DOHH2 (cell line): ENCODE results near the gene XPC.

Experiments used
- EZH2phosphoT487 ChIP-seq: fragments of 200-600 bp; sonication (generic); IDR thresholded peaks from 2 replicates; pipeline ENCODE4 v1.6.1; 2017; ENCODE audit warnings: borderline replicate concordance, mild to moderate bottlenecking, antibody characterized with exemption, low read length, moderate library complexity, mixed read lengths
- TF ChIP-seq, protein P1 (sequence below): fragments of 200-600 bp; sonication (generic); IDR thresholded peaks from one replicate; pipeline ENCODE4 v1.5.1; 2014; ENCODE audit warnings: antibody characterized with exemption, mild to moderate bottlenecking, low read depth, low read length; ENCODE audit not compliant: poor library complexity, severe bottlenecking

DNA sequence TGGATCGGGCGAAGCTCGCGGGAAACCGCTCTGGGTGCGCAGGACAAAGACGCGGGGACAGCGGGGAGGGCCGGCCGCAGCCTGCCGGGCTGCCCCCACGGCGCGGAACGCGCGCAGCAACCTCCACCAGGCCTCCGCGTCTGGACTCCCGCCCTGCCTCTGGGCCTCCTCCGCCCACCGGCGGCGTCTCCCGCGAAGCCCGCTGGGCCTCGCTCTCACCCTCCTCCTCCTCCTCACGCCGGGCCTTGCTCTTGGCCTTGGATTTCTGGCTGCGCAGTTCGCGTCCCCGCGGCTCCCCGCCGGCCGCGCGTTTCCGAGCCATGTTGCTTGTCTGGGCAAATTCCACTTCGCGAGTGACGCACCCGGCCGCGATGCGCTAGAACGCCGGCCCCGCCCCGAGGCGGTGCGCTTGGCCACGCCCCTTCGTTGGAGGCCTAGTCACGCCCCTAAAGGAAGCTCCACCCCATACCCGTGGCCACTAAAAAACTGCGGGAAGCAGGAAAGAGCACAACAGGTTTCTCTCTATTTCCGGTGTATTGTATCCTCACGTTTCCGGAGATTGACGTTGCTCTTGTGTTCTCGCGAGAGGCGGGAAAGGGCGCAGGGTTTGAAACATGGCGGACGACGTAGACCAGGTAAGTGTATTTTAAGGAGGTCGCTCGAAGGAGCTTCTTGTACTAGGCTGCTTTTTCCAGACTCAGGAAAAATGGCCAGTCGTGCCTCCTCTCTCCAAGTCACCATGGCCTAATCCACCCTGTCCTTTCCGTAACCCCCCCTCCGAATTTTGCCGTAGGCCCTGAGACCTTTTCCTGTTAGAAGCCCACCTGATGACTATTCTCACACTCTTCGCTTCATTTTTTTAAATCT, at the start of gene XPC, which contains the start of gene LSM3:
- TF ChIP-seq, protein P1, sequence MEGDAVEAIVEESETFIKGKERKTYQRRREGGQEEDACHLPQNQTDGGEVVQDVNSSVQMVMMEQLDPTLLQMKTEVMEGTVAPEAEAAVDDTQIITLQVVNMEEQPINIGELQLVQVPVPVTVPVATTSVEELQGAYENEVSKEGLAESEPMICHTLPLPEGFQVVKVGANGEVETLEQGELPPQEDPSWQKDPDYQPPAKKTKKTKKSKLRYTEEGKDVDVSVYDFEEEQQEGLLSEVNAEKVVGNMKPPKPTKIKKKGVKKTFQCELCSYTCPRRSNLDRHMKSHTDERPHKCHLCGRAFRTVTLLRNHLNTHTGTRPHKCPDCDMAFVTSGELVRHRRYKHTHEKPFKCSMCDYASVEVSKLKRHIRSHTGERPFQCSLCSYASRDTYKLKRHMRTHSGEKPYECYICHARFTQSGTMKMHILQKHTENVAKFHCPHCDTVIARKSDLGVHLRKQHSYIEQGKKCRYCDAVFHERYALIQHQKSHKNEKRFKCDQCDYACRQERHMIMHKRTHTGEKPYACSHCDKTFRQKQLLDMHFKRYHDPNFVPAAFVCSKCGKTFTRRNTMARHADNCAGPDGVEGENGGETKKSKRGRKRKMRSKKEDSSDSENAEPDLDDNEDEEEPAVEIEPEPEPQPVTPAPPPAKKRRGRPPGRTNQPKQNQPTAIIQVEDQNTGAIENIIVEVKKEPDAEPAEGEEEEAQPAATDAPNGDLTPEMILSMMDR = no peak
- no peak for TF ChIP-seq EZH2phosphoT487
